Loucy (cell line): ENCODE measurements around the gene DCUN1D2.

ENCODE experiments used
- H2AFZ ChIP-seq: fragments of 200-600 bp; sonication (generic); 2 replicates; pipeline ENCODE4 v1.6.0; 2016; ENCODE audit warnings: antibody characterized with exemption, mild to moderate bottlenecking, low read length, moderate library complexity
- H3F3A ChIP-seq: fragments of 200-600 bp; 2 replicates; pipeline ENCODE4 v1.6.0; 2016; ENCODE audit warnings: antibody characterized with exemption, low read depth, mild to moderate bottlenecking
- H3K27me3 ChIP-seq: fragments of 200-600 bp; sonication (generic); 2 replicates; pipeline ENCODE4 v1.6.1; 2014; ENCODE audit warnings: low read length, mild to moderate bottlenecking; ENCODE audit not compliant: insufficient read depth, poor library complexity, severe bottlenecking
- H3K36me3 ChIP-seq: fragments of 200-600 bp; sonication (generic); 2 replicates; pipeline ENCODE4 v1.6.1; 2016; ENCODE audit warnings: low read length; ENCODE audit not compliant: insufficient read depth
- H3K4me1 ChIP-seq: fragments of 200-600 bp; sonication (generic); 2 replicates; pipeline ENCODE4 v1.5.1; 2014; ENCODE audit warnings: low read length, mild to moderate bottlenecking; ENCODE audit not compliant: insufficient read depth, poor library complexity, severe bottlenecking
- H3K4me2 ChIP-seq: fragments of 200-600 bp; sonication (generic); 2 replicates; pipeline ENCODE4 v1.6.0; 2014; ENCODE audit warnings: antibody characterized with exemption, low read length, low read depth, mild to moderate bottlenecking; ENCODE audit not compliant: poor library complexity, severe bottlenecking
- H3K4me3 ChIP-seq: fragments of 200-600 bp; sonication (generic); 2 replicates; pipeline ENCODE4 v1.5.1; 2014; ENCODE audit warnings: low read length, mild to moderate bottlenecking, mixed read lengths; ENCODE audit not compliant: poor library complexity, severe bottlenecking
- H3K79me2 ChIP-seq: fragments of 200-600 bp; sonication (generic); 2 replicates; pipeline ENCODE4 v1.6.1; 2014; ENCODE audit warnings: low read length; ENCODE audit not compliant: insufficient read depth
- H3K9ac ChIP-seq: fragments of 200-600 bp; sonication (generic); 2 replicates; pipeline ENCODE4 v1.6.0; 2014; ENCODE audit warnings: mild to moderate bottlenecking, low read depth, low read length, moderate library complexity; ENCODE audit not compliant: poor library complexity, severe bottlenecking
- H3K9me2 ChIP-seq: fragments of 200-600 bp; sonication (generic); replicated peaks from 2 replicates; pipeline ENCODE4 v1.6.1; 2016; ENCODE audit warnings: low read depth, low read length, mixed read lengths
- H3K9me3 ChIP-seq: fragments of 200-600 bp; sonication (generic); 2 replicates; pipeline ENCODE4 v1.6.1; 2014; ENCODE audit warnings: mild to moderate bottlenecking, antibody characterized with exemption, low read length, low read depth; ENCODE audit not compliant: insufficient read depth
- H4K20me1 ChIP-seq: fragments of 200-600 bp; sonication (generic); 2 replicates; pipeline ENCODE4 v1.6.0; 2014; ENCODE audit warnings: antibody characterized with exemption, low read length, mild to moderate bottlenecking; ENCODE audit not compliant: insufficient read depth, poor library complexity, severe bottlenecking
- EZH2phosphoT487 ChIP-seq: fragments of 200-600 bp; IDR thresholded peaks from 2 replicates; pipeline ENCODE4 v1.6.1; 2018; ENCODE audit warnings: antibody characterized with exemption, mild to moderate bottlenecking, moderate library complexity, borderline replicate concordance
- TF ChIP-seq, protein P1 (sequence below): fragments of 200-600 bp; sonication (generic); conservative IDR thresholded peaks from 2 replicates; pipeline ENCODE4 v1.5.1; 2014; ENCODE audit warnings: mild to moderate bottlenecking, antibody characterized with exemption, low read length

The DCUN1D2 gene

DNA sequence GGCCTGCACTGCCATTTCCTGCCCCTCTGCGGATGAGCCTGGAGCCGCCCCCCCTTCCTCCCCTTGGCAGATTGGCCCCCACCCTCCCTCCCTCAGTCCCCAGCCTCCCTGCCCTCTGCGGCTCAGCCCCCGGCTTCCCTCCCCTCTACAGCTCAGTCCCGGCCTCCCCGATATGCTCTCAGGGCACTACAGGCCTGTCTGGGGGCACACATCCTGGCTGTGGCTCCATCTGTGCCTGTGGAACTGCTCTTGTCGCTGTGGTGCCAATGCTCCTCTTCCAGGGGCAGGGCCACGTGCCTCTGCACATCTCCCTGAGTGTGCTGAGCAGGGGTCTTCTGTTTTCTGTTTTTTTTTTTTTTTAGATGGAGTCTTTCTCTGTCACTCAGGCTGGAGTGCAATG lies 76.2 kb downstream of the DCUN1D2 start:
- Histone ChIP-seq H3K4me1 (no peaks in the 10 kb centered on the region), H3F3A (no peaks in the 10 kb centered on the region), H3K36me3 (no peaks in the 10 kb centered on the region), H3K9me3 (no peaks in the 10 kb centered on the region), H2AFZ (no peak overlapping the region), H3K9ac (no peak overlapping the region), H3K4me3 (no peak overlapping the region), H3K79me2 (no peaks in the 10 kb centered on the region), H4K20me1 (no peaks in the 10 kb centered on the region), H3K4me2 (no peak overlapping the region), H3K27me3 (no peaks in the 10 kb centered on the region), H3K9me2 (no peaks in the 10 kb centered on the region)
- TF ChIP-seq, protein P1, sequence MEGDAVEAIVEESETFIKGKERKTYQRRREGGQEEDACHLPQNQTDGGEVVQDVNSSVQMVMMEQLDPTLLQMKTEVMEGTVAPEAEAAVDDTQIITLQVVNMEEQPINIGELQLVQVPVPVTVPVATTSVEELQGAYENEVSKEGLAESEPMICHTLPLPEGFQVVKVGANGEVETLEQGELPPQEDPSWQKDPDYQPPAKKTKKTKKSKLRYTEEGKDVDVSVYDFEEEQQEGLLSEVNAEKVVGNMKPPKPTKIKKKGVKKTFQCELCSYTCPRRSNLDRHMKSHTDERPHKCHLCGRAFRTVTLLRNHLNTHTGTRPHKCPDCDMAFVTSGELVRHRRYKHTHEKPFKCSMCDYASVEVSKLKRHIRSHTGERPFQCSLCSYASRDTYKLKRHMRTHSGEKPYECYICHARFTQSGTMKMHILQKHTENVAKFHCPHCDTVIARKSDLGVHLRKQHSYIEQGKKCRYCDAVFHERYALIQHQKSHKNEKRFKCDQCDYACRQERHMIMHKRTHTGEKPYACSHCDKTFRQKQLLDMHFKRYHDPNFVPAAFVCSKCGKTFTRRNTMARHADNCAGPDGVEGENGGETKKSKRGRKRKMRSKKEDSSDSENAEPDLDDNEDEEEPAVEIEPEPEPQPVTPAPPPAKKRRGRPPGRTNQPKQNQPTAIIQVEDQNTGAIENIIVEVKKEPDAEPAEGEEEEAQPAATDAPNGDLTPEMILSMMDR: no peak
- no peak for TF ChIP-seq EZH2phosphoT487

DNA sequence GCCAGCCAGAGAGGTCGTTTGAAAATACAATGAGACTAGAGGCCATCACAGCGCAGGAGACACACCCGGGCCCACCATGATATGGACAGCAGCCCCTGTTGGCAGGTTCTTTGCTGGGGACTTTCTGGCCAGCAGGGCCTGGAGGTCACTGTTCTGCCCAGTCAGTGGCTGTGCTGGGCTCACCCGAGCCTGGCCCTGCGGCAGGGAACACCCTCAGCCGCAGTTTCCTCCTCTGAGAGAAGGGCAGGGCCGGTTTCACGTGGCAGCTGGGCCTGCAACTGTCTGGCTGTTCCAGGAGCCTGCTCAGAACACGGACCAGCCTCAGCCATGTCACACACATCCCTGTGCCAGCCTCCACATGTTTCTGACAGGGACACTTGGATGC lies 76.6 kb downstream of the DCUN1D2 start:
- Histone ChIP-seq H2AFZ (no peak overlapping the region), H3K4me3 (no peak overlapping the region), H3K4me2 (no peak overlapping the region), H3K9ac (no peak overlapping the region), H3K4me1 (no peaks in the 10 kb centered on the region), H3K36me3 (no peaks in the 10 kb centered on the region), H3K9me3 (no peaks in the 10 kb centered on the region), H3K79me2 (no peaks in the 10 kb centered on the region), H3F3A (no peaks in the 10 kb centered on the region), H3K9me2 (no peaks in the 10 kb centered on the region), H3K27me3 (no peaks in the 10 kb centered on the region), H4K20me1 (no peaks in the 10 kb centered on the region)
- TF ChIP-seq EZH2phosphoT487: no peak
- TF ChIP-seq, protein P1: no peak

DNA sequence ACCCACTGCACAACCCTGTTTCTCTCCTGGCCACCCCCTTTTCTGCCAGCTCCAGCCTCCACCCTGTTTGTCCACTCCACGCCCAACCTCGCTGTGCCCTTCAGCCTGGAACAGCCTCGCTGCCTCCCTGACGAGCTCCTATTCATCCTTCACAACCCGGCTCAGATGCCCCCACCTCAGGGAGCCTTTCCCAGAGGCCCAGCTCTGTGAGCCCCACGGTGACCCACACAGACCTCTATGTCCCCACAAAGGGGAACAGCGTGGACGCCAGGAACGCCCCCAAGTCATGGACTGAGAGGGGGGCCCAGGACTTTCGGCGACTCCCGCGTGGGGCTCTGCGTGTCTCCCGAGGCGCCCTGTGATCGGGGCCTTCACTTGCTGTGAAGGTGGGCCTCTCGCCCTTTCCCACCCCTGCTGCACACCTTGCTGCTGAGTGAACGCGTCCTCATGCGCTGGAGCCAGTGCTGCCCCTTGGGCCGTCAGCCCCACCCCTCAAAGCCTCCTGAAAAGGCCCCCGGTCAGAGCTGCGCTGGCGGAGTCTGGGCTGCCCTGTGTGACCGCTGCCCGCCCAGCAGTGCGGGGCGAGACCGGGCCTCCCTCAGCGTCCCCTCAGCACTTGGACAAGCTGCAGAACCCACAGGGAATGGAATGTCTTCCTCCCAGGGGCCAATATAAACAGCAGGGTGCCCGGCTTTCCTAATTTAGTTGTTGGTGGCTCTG lies 77.2 kb downstream of the DCUN1D2 start:
- H3K27me3 ChIP-seq: no peaks in the 10 kb centered on the region
- TF ChIP-seq, protein P1: no peak
- TF ChIP-seq EZH2phosphoT487: no peak
- H3K4me1 ChIP-seq: no peaks in the 10 kb centered on the region
- H3K9me3 ChIP-seq: no peaks in the 10 kb centered on the region
- H3K4me3 ChIP-seq: no peak overlapping the region
- no peak overlapping the region for H3K9ac ChIP-seq
- no peaks in the 10 kb centered on the region for H4K20me1 ChIP-seq
- no peaks in the 10 kb centered on the region for H3K9me2 ChIP-seq
- H3K36me3 ChIP-seq: no peaks in the 10 kb centered on the region
- H3K4me2 ChIP-seq: no peak overlapping the region
- H3K79me2 ChIP-seq: no peaks in the 10 kb centered on the region
- no peak overlapping the region for H2AFZ ChIP-seq
- H3F3A ChIP-seq: no peaks in the 10 kb centered on the region
